Measurements from ENCODE around the gene VAPB. TPM values are rescaled to one million over a fixed set of nuclear protein-coding genes. Genes with fewer than 3 reads are reported as not detected.
A peak's percentile ranks its signal among the peaks of the same experiment; 100 is the strongest.

Gene VAPB
- total and polyA plus RNA-seq, 2 of the 4 experiments (the other 2 are of a cell fraction) = 9.1 to 26.0 TPM

- Histone ChIP-seq H4K8ac (ENCODE audit: low read depth in 2 of 2, low read length in 2 of 2) (no peak overlapping the region), H3K9me3 (ENCODE audit: control insufficient read depth, insufficient read depth, low read length) (no peaks in the 10 kb centered on the region), H4K20me1 (ENCODE audit: insufficient read depth, low read length) (peaks cover 60% of the 10 kb centered on the region), H3K27me3 (ENCODE audit: control insufficient read depth, insufficient read depth, low read length) (no peaks in the 10 kb centered on the region), H2AK9ac (replicated peaks; ENCODE audit: low read depth, low read length, poor library complexity) (no peak overlapping the region), H2BK5ac (ENCODE audit: low read depth, low read length, poor library complexity, severe bottlenecking) (no peak overlapping the region), H3K36me3 (ENCODE audit: control insufficient read depth, insufficient read depth, low read length) (peaks cover 6% of the 10 kb centered on the region; the same call in 1 of the 2 replicates), H3K23ac (ENCODE audit: low read depth, low read length) (peak overlapping the region; percentile 54; the same call in 1 of the 2 replicates), H2AFZ (replicated peaks; ENCODE audit: low read length, poor library complexity) (no peak overlapping the region), H3K18ac (ENCODE audit: low read depth, low read length) (peak overlapping the region; percentile 33; the same call in 1 of the 2 replicates), H2BK120ac (ENCODE audit: low read depth, low read length) (no peak overlapping the region), H3K27ac (ENCODE audit: insufficient read depth, low read length) (peak overlapping the region; percentile 64; the same call in 1 of the 2 replicates), H3K4ac (ENCODE audit: low read depth, low read length) (no peak overlapping the region; the same call in 1 of the 2 replicates), H4K5ac (ENCODE audit: low read depth, low read length) (0 out of 2 replicates have a peak overlapping the region, but pooled peaks have one; percentile 15), H2BK15ac (ENCODE audit: low read depth, low read length) (no peak overlapping the region), H3K79me1 (ENCODE audit: low read depth in 1 of 2, low read length in 2 of 2) (peaks cover 58 to 89% of the 10 kb centered on the region in 2 experiments), H3K9ac (ENCODE audit: low read depth, low read length) (no peak overlapping the region), H3K4me2 (ENCODE audit: low read depth, low read length) (peak overlapping the region; percentile 21; the same call in 1 of the 2 replicates), H3K14ac (replicated peaks; ENCODE audit: low read depth, low read length) (0 out of 2 replicates have a peak overlapping the region, but pooled peaks have one; percentile 10), H2BK20ac (ENCODE audit: low read depth, low read length) (no peak overlapping the region), H4K91ac (ENCODE audit: insufficient read depth, low read depth, low read length) (no peak overlapping the region), H3K4me1 (ENCODE audit: control insufficient read depth, insufficient read depth, low read length) (peaks cover 21% of the 10 kb centered on the region), H3K9me1 (ENCODE audit: insufficient read depth, low read length) (peaks cover 34% of the 10 kb centered on the region), H3K56ac (ENCODE audit: extremely low read depth, insufficient read depth, low read length) (no peak overlapping the region), H2AK5ac (ENCODE audit: low read depth, low read length) (no peak overlapping the region), H3K4me3 (ENCODE audit: insufficient read depth, low read depth, low read length) (no peak overlapping the region)
- in situ Hi-C loops (cut with MboI; ENCODE audit: low sequenced_read_pairs) (loop anchor here (10.0 kb wide), 1 partner anchor 198 kb away; no protein-coding TSS in a partner anchor), dilution Hi-C loops (cut with HindIII; ENCODE audit: low sequenced_read_pairs, unreplicated experiment) (no loop called here), intact Hi-C loops (cut with micrococcal nuclease) (loop anchor here (5.0 kb wide), 1 partner anchor 195 kb away; no protein-coding TSS in a partner anchor)
- no TSS peak for BruUV-seq (replicated peaks)
- TF ChIP-seq CEBPB (IDR thresholded peaks at IDR 0.05; ENCODE audit: low read depth, low read length) (peak; percentile 62), MXI1 (IDR thresholded peaks at IDR 0.05; ENCODE audit: borderline replicate concordance, low read depth, low read length) (no peak), FOS (IDR thresholded peaks at IDR 0.05; ENCODE audit: low read depth, low read length) (no peak), SMC3 (IDR thresholded peaks at IDR 0.05; ENCODE audit: low read depth, low read length) (no peak)
- ATAC-seq (ENCODE audit: low read depth) (peak; percentile 71), DNase-seq (peak; percentile 69)
- CTCF ChIA-PET = interaction anchor here (1.0 kb wide), 2 partner anchors 11 to 199 kb away, joined by 3 read pairs; no protein-coding TSS in a partner anchor
- WGBS, 2 experiments (ENCODE audit: extremely low coverage in 2 of 2, insufficient read length in 1 of 2) = 100% methylated on average over 1 of the region's 3 CpGs; no CpG with 5 or more reads in 1 of the 2 experiments
- POLR2A ChIA-PET (ENCODE audit: unreplicated experiment) = interaction anchor here (0.7 kb wide), 1 partner anchor 220 kb away, joined by 6 read pairs; no protein-coding TSS in a partner anchor
These were observed 43.3 kb downstream of the VAPB start for GRCh38 chr20:58432186-58432954.

Measured in IMR-90 (cell line).